GM10248 (cell line): ENCODE measurements around the gene PRKG1.

Experiments used
- CTCF ChIA-PET: fragments of 300-600 bp; sonication (Branson Sonifier 250); formaldehyde crosslinking; extraction: SDS; loops from one replicate; lab custom pipeline; 2021; ENCODE audit warnings: antibody characterized with exemption; lab: Yijun Ruan, JAX
- POLR2A ChIA-PET: fragments of 350-650 bp; sonication (Branson Sonifier 250); formaldehyde crosslinking; extraction: SDS; loops from one replicate; lab custom pipeline; 2020; ENCODE audit warnings: antibody characterized with exemption; lab: Yijun Ruan, JAX
- DNase-seq: peaks from one replicate; pipeline ENCODE4 v3.0.0; 2012; ENCODE audit errors: extremely low spot score
- CTCF ChIP-seq: IDR thresholded peaks from 2 replicates; pipeline ENCODE4 v1.5.1; 2012; ENCODE audit warnings: mild to moderate bottlenecking, low read depth; ENCODE audit errors: extremely low read depth, missing control alignments, control extremely low read depth

PRKG1 gene

DNA sequence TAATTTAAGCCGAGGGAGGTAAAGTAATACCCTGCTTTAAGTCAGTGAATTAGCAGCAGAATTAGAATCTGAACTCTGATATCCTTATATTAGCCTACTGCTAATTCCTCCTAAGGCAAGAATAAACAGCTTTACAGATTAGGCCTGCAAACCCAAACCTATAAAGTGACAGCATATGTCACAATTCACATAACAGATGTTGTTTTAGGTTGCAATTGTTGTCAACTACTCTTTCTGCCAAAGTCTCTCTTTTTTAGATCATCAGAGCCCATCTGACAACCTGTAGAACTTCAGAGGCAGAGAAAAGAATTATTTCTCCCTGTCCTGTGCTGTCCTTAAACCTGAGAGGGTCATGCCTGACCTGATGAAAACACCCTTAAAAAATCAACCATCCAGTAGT is 167.2 kb downstream of the PRKG1 start:
- POLR2A ChIA-PET = no interaction called here
- DNase-seq = no peak

DNA sequence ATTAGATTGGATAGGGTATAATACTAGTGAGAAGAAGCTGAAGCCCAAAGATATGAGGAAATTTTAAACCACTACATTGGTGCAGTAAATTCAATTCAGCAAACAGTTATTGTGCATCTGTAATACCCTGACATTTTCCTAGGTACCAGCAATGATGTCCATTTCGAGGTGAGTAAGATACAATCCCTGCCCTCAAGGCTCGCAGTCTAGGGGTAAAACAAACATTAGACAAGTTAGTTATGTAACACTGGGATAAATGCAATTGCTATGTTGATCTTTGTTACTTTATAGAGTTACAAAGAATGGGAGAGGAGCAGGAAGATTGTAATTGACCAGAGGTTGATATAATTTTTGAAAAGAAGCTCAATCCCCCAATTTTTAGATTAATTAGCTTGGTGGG is 168.1 kb downstream of the PRKG1 start:
- POLR2A ChIA-PET = no interaction called here
- CTCF ChIA-PET = interaction anchor here (1.2 kb wide), 1 partner anchor 16 kb away, joined by 3 read pairs; no protein-coding TSS in a partner anchor
- no peak for TF ChIP-seq CTCF
- no peak for DNase-seq

More for the DNA sequence above, 167.2 kb downstream of the PRKG1 start:
- TF ChIP-seq CTCF = no peak
- CTCF ChIA-PET = interaction anchor here (0.8 kb wide), 1 partner anchor 12 kb away, joined by 3 read pairs; no protein-coding TSS in a partner anchor

DNA sequence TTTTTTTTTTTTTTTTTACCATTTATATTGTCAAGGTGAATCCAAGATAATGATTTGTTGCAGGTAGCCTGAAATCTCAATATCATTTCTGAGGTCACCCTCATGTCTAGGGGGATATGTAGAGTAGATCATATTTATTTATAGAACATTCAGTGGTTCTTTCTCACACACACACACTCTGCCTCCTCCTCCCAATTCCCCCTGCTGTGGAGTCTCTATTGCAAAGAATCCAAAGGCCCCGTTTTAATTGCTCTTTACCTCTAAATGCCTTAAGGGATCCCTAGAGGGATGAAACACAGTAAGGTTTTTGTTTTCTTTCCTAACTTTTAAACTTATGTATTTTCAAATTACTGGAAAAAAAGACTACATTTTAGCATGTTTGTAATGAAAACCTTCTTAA is 170.0 kb downstream of the PRKG1 start:
- TF ChIP-seq CTCF = no peak
- ChIA-PET POLR2A (no interaction called here), CTCF (no interaction called here)
- DNase-seq = no peak

DNA sequence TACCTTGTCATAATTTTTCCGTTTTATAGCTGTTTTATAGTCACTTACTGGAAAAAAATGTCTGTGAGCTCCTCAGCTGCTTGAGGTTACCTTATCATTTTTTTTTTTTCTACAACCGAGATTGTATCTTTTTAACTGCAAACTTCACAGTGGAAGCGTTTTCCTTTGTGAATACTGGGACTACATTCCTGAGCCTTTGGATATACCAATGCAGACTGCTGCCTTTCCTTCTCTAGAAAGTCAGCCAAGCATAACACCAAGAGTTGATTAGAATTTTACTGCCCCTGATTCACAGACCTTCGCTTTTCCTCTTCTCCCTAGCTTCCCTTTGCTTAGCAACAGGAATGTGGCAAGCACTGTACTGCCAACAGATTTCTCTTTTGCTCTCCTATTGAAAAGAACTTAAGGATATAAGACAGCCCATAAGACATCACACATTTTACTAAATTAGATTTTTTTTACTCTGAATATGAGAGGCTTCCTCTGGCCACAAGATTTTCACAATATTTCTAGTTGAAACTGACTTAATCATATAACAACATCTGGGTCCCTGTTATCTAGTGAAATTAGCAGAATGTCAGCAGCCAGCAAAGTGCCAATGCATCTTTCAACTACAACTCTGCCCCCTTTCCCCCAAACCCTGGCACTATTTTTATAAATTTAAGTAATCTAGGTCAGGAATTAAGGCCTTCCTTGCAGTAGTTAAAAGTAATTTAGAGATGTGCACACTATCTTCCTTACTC is 170.6 kb downstream of the PRKG1 start:
- no peak for TF ChIP-seq CTCF
- ChIA-PET CTCF (no interaction called here), POLR2A (no interaction called here)
- DNase-seq = no peak

DNA sequence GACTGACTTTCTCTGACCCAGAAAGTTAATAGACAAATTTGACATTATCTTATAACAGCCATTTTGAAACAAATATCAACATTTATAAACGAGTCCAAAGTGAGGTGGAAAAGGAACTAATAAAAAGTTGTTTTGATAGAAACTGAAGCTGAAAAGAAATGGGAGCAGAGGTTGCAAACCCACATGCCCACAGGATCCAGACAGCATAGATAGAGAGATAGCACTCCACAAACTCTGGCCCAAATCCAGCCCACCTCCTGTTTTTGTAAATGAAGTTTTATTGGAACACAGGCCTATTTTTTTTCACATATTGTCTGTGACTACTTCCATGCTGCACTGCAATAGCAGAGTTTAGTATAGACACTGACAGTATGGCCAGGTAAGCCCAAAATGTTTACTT is 171.9 kb downstream of the PRKG1 start:
- POLR2A ChIA-PET = no interaction called here
- CTCF ChIA-PET = no interaction called here
- no peak for TF ChIP-seq CTCF
- no peak for DNase-seq

- ChIA-PET POLR2A (no interaction called here), CTCF (interaction anchor here (1.1 to 1.3 kb wide), 2 partner anchors 11 to 16 kb away, joined by 3 read pairs; no protein-coding TSS in a partner anchor)
- TF ChIP-seq CTCF = no peak
- DNase-seq = no peak
These were observed 176.1 kb downstream of the PRKG1 start for GRCh38 chr10:51250278-51250920.
